IMR-90 (cell line): ENCODE data around the gene RIC8B.

ENCODE experiments used
- CEBPB ChIP-seq: IDR thresholded peaks from 2 replicates; pipeline ENCODE4 v1.6.1; 2012; ENCODE audit warnings: low read depth, low read length, improper control_type of control experiment
- CTCF ChIP-seq: conservative IDR thresholded peaks from 2 replicates; pipeline ENCODE4 v1.5.1; 2012; ENCODE audit warnings: mild to moderate bottlenecking, low read depth, low read length, improper control_type of control experiment
- MAFK ChIP-seq: IDR thresholded peaks from 2 replicates; pipeline ENCODE4 v1.6.1; 2012; ENCODE audit warnings: low read depth, low read length, improper control_type of control experiment
- MXI1 ChIP-seq: IDR thresholded peaks from 2 replicates; pipeline ENCODE4 v1.6.1; 2012; ENCODE audit warnings: low read depth, mild to moderate bottlenecking, low read length, moderate library complexity, borderline replicate concordance
- POLR2A ChIP-seq: IDR thresholded peaks from 2 replicates; pipeline ENCODE4 v1.6.1; 2012; ENCODE audit warnings: mild to moderate bottlenecking, low read depth, low read length
- RFX5 ChIP-seq: IDR thresholded peaks from 2 replicates; pipeline ENCODE4 v1.8.0; 2012; ENCODE audit warnings: low read depth, mild to moderate bottlenecking, low read length, moderate library complexity

GRCh38 chr12:106769078-106769477 is 5.4 kb upstream of the RIC8B start:
- TF ChIP-seq POLR2A = no peak
- TF ChIP-seq CTCF = no peak
- no peak for TF ChIP-seq MXI1
- no peak for TF ChIP-seq MAFK
- no peak for TF ChIP-seq CEBPB
- TF ChIP-seq RFX5 = no peak
